Psoas muscle (tissue), 8 donors: ENCODE results near the gene KLHL29. TPM values are rescaled to one million over a fixed set of nuclear protein-coding genes. Genes with fewer than 3 reads are reported as not detected.

Source experiments
- ATAC-seq, 4 donors: fragments of 200-7000 bp; cut with Tn5 transposase; one replicate each; pipeline ENCODE4 v1.9.1; 2020; ENCODE audit warnings: moderate library complexity in 3 of 4, mild to moderate bottlenecking in 2 of 4
- DNase-seq, 2 donors: peaks; one replicate each; pipeline ENCODE4 v3.0.0-alpha.2; 2020
- H3K27ac ChIP-seq: fragments of 200-600 bp; one replicate; pipeline ENCODE4 v1.8.0; 2022
- H3K27me3 ChIP-seq, 3 donors: fragments of 200-600 bp in 1 of 3; one replicate each; pipeline versions ENCODE4 v1.6.1 to v1.8.0; 2013 to 2022; ENCODE audit warnings: low read length in 2 of 3, mild to moderate bottlenecking in 2 of 3, moderate library complexity in 1 of 3; ENCODE audit not compliant: insufficient read depth in 3 of 3
- H3K36me3 ChIP-seq, 2 donors: fragments of 200-600 bp in 1 of 2; one replicate each; pipeline versions ENCODE4 v1.6.1 to v1.8.0; 2013 to 2022; ENCODE audit warnings: low read depth in 1 of 2, mild to moderate bottlenecking in 1 of 2, moderate library complexity in 1 of 2; ENCODE audit not compliant: insufficient read depth in 1 of 2
- H3K4me1 ChIP-seq: fragments of 200-600 bp; one replicate; pipeline ENCODE4 v1.8.0; 2022
- H3K4me3 ChIP-seq: fragments of 200-600 bp; one replicate; pipeline ENCODE4 v1.8.0; 2022; ENCODE audit warnings: mild to moderate bottlenecking
- H3K9me3 ChIP-seq: fragments of 200-600 bp; one replicate; pipeline ENCODE4 v1.8.0; 2022
- WGBS, 3 donors: extraction: QIAGEN DNeasy Blood & Tissue Kit; methylation state at CpG; one replicate each; pipeline versions ENCODE4 v1.1.6 to v1.1.7; 2013; 5-methylcytosine and 5-hydroxymethylcytosine counted together
- intact Hi-C, 2 donors: fragments of 100-400 bp; cut with DNase I; formaldehyde crosslinking; loops; one replicate each; pipeline versions ENCODE4 v1.11.0 to v1.14.2; 2022
- polyA plus RNA-seq, 3 donors: library from polyadenylated mRNA; stranded (reverse); fragments of 200-250 nt; gene quantifications; one replicate each; pipeline ENCODE4 v1.2.3, GENCODE V29; 2013
- total RNA-seq, 4 donors: library from RNA; stranded (reverse); fragmentation: NEBNext Ultra II Directional in 2 of 4; extraction: Animal tissue kit (Norgen Biotek cat#: 25700) in 2 of 4; gene quantifications; one replicate each; pipeline versions ENCODE4 v1.2.1 to v1.2.4, GENCODE V29; 2021 to 2023
- TF ChIP-seq, protein P1 (sequence below): fragments of 200-600 bp; IDR thresholded peaks from one replicate; pipeline ENCODE4 v1.8.0; 2022; ENCODE audit warnings: antibody characterized with exemption
- donor health status: healthy with polysubstance abuse.
- donor health status: DM: no; HTN: no; CAD: no; lungs with moderate emphysema.
- donor health status: Bipolar disorder and iron deficiency.
- donor health status: healthy.
- donor health status: DM: yes; HTN: yes; CAD: no.
- donor health status: DM: no; HTN: no; CAD: no.
- donor health status: DM: no; HTN: no; CAD: no.
- donor health status: DM: yes; HTN: yes; CAD: no.

Gene KLHL29
- total and polyA plus RNA-seq, 7 donors: 4.4 to 14.1 (median 6.8) TPM

DNA sequence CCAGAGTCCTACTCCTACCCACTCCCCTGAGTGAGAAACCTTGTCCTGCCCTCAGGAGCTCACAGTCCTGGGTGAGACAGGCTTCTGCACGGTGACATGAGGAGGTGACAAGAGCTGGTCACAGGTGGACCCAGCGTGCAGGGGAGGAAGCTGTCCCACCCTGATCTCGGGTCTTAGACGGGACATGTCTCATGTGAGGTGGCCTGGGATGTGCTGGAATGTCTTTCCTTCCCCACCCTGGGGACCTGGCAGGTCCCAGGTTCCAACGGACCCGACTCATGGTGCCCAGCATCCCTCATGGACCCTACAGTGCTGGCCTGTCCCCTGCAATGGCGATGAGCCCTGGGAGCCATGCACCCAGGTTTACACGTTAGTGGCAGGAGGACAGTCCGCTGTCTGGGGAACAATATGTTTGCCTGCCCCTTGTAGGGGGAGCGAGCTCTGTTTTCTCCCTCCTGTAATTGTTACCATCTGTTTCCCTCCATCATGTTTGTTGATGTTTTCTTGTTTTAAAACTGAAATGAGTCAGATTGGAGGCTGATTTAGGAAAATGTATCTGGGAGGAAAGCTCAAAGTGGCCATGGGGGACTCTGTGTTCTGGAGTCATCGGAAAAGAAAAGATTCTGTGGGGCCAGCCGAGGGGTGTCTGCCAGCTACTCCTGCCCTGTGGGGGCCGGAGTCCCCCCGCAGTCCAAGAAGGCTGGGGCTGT is 238.1 kb downstream of the KLHL29 start:
- 80 to 95% (median 81%) methylated on average over 13 to 14 of the region's 14 CpGs for WGBS, 3 donors
- no peaks in the 10 kb centered on the region for H3K27me3 ChIP-seq
- H3K36me3 ChIP-seq: no peaks in the 10 kb centered on the region
- DNase-seq: no peak
- no peak overlapping the region for H3K4me3 ChIP-seq
- H3K4me1 ChIP-seq: no peaks in the 10 kb centered on the region
- H3K27ac ChIP-seq: no peak overlapping the region
- no peak for ATAC-seq
- H3K9me3 ChIP-seq: peaks cover 8% of the 10 kb centered on the region
- intact Hi-C loops: no loop called here
- TF ChIP-seq, protein P1, sequence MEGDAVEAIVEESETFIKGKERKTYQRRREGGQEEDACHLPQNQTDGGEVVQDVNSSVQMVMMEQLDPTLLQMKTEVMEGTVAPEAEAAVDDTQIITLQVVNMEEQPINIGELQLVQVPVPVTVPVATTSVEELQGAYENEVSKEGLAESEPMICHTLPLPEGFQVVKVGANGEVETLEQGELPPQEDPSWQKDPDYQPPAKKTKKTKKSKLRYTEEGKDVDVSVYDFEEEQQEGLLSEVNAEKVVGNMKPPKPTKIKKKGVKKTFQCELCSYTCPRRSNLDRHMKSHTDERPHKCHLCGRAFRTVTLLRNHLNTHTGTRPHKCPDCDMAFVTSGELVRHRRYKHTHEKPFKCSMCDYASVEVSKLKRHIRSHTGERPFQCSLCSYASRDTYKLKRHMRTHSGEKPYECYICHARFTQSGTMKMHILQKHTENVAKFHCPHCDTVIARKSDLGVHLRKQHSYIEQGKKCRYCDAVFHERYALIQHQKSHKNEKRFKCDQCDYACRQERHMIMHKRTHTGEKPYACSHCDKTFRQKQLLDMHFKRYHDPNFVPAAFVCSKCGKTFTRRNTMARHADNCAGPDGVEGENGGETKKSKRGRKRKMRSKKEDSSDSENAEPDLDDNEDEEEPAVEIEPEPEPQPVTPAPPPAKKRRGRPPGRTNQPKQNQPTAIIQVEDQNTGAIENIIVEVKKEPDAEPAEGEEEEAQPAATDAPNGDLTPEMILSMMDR: no peak

DNA sequence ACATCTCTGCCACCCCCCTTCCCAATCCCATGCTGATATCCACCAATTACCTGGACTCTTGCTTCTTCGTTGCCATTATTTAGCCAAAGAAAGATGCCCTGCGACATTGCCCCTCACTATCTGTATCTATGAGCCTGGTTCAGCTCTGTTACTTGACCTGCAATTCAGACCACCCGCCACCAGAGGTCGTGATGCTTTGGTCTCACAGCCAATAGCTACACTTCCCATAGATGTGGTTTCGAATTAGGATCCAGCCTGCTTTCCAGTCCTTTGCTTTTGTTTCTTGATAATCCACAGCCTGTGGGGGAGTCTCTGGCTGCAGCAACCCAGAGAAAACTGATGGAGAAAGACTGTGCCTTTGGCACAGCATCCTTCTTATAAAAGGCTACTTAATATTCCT is 239.4 kb downstream of the KLHL29 start:
- Histone ChIP-seq H3K36me3 (no peaks in the 10 kb centered on the region), H3K27me3 (no peaks in the 10 kb centered on the region), H3K4me1 (no peaks in the 10 kb centered on the region), H3K4me3 (no peak overlapping the region), H3K27ac (no peak overlapping the region), H3K9me3 (peaks cover 8% of the 10 kb centered on the region)
- no peak for DNase-seq
- intact Hi-C loops: no loop called here
- WGBS, 3 donors: 70 to 73% (median 72%) methylated on average over 5 of the region's 5 CpGs
- no peak for ATAC-seq
- TF ChIP-seq, protein P1: peak; percentile 42

DNA sequence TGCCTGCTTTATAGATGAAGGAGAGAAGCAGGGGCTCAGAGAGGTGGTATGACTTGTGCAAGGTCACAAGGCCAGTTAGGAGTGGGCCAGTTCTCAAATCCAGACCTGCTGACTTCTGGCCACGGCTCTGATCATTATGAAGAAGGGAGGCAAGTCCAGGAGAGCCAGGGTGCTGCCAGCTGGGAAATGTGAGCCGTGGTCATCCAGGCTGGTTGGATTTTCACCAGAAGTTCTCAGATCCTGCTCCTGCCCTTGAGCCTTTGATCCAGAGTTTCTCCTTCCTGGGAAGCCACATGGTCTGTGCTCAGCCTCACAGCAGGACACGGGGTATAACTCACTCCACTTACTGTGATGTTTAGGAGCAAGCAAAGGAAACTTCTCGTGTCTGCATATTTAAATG is 239.9 kb downstream of the KLHL29 start:
- WGBS, 3 donors: 24 to 38% (median 26%) methylated on average over 4 of the region's 4 CpGs
- Histone ChIP-seq H3K4me1 (no peaks in the 10 kb centered on the region), H3K4me3 (no peak overlapping the region), H3K27ac (no peak overlapping the region), H3K36me3 (no peaks in the 10 kb centered on the region), H3K27me3 (no peaks in the 10 kb centered on the region), H3K9me3 (peaks cover 8% of the 10 kb centered on the region)
- intact Hi-C loops: no loop called here
- ATAC-seq: peak in 3 of 4 donors; percentile 46 to 77 (median 63)
- no peak for DNase-seq
- TF ChIP-seq, protein P1: no peak

DNA sequence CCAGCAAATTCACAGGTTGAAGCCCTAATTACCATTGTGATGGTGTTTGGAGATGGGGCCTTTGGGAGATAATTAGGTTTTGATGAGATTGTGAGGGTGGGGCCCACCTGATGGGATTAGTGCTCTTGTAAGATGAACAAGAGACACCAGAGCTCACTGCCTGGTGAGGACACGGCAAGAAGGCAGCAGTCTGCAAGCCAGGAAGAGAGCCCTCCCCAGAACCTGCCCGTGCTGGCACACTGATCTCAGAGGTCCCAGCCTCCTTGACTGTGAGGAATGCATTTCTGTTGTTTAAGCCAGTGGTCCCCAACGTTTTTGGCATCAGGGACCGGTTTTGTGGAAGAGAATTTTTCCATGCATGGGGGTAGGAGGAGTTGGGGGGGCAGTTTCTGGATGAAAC is 240.7 kb downstream of the KLHL29 start:
- TF ChIP-seq, protein P1: no peak
- 81 to 89% (median 86%) methylated on average over 4 of the region's 4 CpGs for WGBS, 3 donors
- Histone ChIP-seq H3K27me3 (no peaks in the 10 kb centered on the region), H3K4me3 (no peak overlapping the region), H3K36me3 (no peaks in the 10 kb centered on the region), H3K4me1 (no peaks in the 10 kb centered on the region), H3K27ac (no peak overlapping the region), H3K9me3 (peaks cover 8% of the 10 kb centered on the region)
- no peak for ATAC-seq
- no peak for DNase-seq
- intact Hi-C loops: no loop called here
